Measurements from ENCODE around the gene NCL.
"Not testable (repeated sequence)": the region's sequence is repeated elsewhere in the genome, so short reads cannot be mapped to it uniquely, and the experiment has no call there.

The NCL gene

GRCh38 chr2:231452799-231453508, 11.3 kb downstream of the NCL start:
- no peak for TF ChIP-seq CTCF (conservative IDR thresholded peaks at IDR 0.05; ENCODE audit: low read depth, low read length)
- no peak overlapping the region for H3K4me3 ChIP-seq (ENCODE audit: low read length)
- DNase-seq (ENCODE audit: low read depth) = no peak

GRCh38 chr2:231450548-231450989, 13.7 kb downstream of the NCL start:
- TF ChIP-seq CTCF (conservative IDR thresholded peaks at IDR 0.05; ENCODE audit: low read depth, low read length) = no peak
- no peak for DNase-seq (ENCODE audit: low read depth)
- H3K4me3 ChIP-seq (ENCODE audit: low read length) = no peak overlapping the region

GRCh38 chr2:231449503-231450054, 14.7 kb downstream of the NCL start:
- no peak overlapping the region for H3K4me3 ChIP-seq (ENCODE audit: low read length)
- no peak for TF ChIP-seq CTCF (conservative IDR thresholded peaks at IDR 0.05; ENCODE audit: low read depth, low read length)
- DNase-seq (ENCODE audit: low read depth) = no peak

- no peak overlapping the region for H3K4me3 ChIP-seq (ENCODE audit: low read length)
- no peak for DNase-seq (ENCODE audit: low read depth)
- no peak for TF ChIP-seq CTCF (conservative IDR thresholded peaks at IDR 0.05; ENCODE audit: low read depth, low read length)
Observed at GRCh38 chr2:231436957-231437356, 27.3 kb downstream of the NCL start.

GRCh38 chr2:231433990-231434389, 30.3 kb downstream of the NCL start:
- TF ChIP-seq CTCF (conservative IDR thresholded peaks at IDR 0.05; ENCODE audit: low read depth, low read length) = no peak
- no peak for DNase-seq (ENCODE audit: low read depth)
- H3K4me3 ChIP-seq (ENCODE audit: low read length) = no peak overlapping the region

- DNase-seq (ENCODE audit: low read depth) = no peak
- TF ChIP-seq CTCF (conservative IDR thresholded peaks at IDR 0.05; ENCODE audit: low read depth, low read length) = no peak
Observed at GRCh38 chr2:231431606-231432005, 32.7 kb downstream of the NCL start.

GRCh38 chr2:231430437-231430836, 33.8 kb downstream of the NCL start:
- H3K4me3 ChIP-seq (ENCODE audit: low read length); DNase-seq (ENCODE audit: low read depth): not testable (repeated sequence)

More at GRCh38 chr2:231431606-231432005, 32.7 kb downstream of the NCL start:
- H3K4me3 ChIP-seq (ENCODE audit: low read length) = no peak overlapping the region

Measured in retinal pigment epithelial cell (primary cell).